ENCODE measurements around the gene PTPRCAP.
A peak's percentile ranks its signal among the peaks of the same experiment; 100 is the strongest.
"Not testable (repeated sequence)": the region's sequence is repeated elsewhere in the genome, so short reads cannot be mapped to it uniquely, and the experiment has no call there.

Gene PTPRCAP

DNA sequence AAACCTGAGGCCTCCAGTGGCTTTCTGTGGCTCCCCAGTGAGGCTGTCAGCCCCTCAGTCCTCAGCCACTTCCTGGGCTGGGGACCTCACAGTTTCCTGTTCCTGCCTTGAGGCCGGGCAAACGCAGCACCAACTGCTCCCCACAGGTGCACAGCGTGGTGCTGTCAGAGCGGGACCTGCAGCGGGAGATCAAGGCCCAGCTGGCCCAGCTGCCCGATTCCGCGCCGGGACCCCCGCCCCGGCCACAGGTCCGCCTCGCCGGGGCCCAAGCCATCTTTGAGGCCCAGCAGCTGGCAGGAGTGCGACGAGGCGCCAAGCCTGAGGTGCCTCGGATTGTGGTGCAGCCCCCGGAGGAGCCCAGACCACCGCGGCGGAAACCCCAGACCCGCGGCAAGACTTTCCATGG lies 28.2 kb downstream of the PTPRCAP start:
- no peak for DNase-seq (ENCODE audit: low read depth)

- no peak for DNase-seq (ENCODE audit: low read depth)
These were observed 28.9 kb downstream of the PTPRCAP start for GRCh38 chr11:67408437-67409200.

DNA sequence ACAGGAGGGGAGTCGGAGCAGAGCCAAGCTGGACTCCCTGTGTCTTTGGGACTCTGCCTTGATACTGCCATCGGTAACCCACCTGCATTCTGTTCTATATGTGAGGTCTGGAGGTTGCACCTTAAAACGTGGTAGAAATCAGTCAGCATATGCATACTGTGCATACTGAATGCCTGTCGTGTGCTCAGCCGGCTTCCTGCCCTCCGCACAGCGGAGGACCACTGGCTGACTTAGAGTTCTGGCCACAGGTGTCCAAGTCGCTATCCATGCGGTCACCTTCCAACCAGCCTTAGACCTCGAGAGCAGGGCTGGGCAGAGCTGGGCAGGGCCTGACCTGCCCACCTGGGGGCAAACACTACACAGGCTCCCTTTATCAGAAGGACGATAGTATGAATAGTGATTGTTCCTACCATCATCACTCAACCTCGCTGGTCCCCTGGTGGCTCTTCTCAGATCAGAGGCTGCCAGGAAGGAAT lies 29.8 kb downstream of the PTPRCAP start:
- DNase-seq (ENCODE audit: low read depth) = no peak

- no peak for DNase-seq (ENCODE audit: low read depth)
These were observed 30.4 kb downstream of the PTPRCAP start for GRCh38 chr11:67406969-67407687.

DNA sequence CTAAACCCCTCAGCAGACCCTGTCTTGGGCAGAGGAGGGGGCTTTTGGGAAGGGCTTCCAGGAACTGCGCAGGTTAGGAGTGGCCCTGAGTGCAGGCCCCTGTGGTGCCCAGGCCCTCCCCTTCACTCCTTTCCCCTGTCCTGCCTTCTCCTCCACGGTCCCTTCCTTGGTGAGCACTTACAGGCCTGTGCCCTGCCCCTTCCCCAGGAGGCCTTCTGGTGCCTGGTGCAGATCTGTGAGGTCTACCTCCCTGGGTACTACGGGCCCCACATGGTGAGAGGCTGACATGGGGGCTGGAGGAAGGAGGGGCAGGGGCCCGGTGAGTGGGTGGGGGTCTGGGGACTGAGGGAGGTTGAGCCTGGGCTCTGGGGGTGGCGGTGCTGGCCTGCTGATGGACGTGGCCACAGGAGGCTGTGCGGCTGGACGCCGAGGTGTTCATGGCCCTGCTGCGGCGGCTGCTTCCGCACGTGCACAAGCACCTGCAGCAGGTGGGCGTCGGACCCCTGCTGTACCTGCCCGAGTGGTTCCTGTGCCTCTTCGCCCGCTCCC lies 31.0 kb downstream of the PTPRCAP start:
- DNase-seq (ENCODE audit: low read depth) = no peak

GRCh38 chr11:67405688-67406339 lies 31.7 kb downstream of the PTPRCAP start:
- no peak for DNase-seq (ENCODE audit: low read depth)

GRCh38 chr11:67405196-67405567 lies 32.3 kb downstream of the PTPRCAP start:
- DNase-seq (ENCODE audit: low read depth) = no peak

DNA sequence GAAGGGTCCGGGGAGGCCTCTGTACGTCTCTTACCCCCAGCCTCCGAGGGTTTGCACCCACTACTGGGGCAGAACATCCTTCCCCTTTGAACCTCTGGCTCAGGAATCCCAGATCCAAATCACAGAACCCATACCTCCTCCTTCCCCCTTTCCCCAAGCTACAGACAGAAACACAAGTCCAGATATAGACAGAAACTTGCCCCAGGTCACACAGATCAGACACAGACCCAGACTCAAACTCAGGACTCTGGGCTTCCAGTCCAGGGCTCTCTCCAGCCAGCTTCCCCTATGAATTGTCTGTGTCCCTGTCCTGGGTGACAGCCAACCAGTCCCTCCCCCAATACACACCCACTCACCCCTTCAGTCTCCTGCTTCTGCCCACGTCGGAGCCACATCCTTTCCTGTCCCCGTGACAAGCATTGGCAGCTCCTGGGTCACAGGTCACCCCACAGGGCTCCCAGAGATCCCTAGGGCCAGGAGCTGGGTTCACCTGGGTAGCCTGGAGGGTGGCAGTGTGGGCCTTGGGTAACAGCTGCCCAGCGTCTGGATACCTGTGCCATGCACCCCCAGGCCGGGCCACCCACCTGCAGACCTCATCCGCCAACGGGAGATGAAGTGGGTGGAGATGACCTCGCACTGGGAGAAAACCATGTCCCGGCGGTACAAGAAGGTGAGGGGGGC lies 32.8 kb downstream of the PTPRCAP start:
- DNase-seq (ENCODE audit: low read depth) = no peak

DNA sequence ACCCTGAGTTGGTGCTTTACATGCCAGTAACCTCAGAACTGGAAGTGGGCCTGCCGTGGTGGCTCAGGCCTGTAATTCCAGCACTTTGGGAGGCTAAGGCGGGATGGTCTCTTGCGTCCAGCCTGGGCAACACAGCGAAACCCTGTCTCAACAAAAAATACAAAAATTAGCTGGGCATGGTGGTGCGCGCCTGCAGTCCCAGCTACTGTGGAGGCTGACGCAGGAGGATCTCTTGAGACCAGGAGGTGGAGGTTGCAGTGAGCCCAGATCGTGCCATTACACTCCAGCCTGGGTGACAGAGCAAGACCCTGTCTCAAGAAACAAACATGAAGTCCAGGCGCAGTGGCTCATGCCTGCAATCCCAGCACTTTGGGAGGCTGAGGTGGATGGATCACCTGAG lies 34.4 kb downstream of the PTPRCAP start:
- not testable (repeated sequence) for DNase-seq (ENCODE audit: low read depth)

DNA sequence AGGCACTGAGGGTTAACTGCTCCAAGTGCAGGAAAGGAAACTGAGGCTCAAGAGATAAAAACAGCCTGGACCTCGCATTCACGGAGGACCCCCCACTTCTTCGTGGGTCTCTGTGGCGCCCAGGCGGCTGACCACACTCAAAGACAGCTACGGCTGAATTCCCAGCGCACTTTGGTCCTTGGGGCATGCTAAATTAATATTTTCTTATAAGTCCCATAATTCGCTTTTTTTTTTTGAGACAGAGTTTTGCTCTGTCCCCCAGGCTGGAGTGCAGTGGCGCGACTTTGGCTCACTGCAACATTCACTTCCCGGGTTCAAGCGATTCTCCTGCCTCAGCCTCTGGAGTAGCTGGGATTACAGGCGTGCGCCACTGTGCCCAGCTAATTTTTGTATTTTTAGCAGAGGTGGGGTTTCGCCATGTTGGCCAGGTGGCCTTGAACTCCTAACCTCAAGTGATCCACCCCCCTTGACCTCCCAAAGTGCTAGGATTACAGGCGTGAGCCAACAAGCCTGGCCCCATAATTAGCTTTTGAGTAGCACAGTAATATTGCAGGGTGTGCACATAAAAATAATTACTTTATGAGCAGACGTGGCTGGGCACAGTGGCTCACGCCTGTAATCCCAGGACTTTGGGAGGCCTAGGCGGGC lies 35.2 kb downstream of the PTPRCAP start:
- not testable (repeated sequence) for DNase-seq (ENCODE audit: low read depth)

- DNase-seq (ENCODE audit: low read depth) = peak; percentile 72
These were observed 35.8 kb downstream of the PTPRCAP start, which contains the start of gene PPP1CA for GRCh38 chr11:67401495-67402191. PPP1CA (minus strand) TSS chr11:67401858; CDS start chr11:67401782, 76 bp downstream.

GRCh38 chr11:67400942-67401494 lies 36.5 kb downstream of the PTPRCAP start:
- no peak for DNase-seq (ENCODE audit: low read depth)

GRCh38 chr11:67400251-67400941 lies 37.1 kb downstream of the PTPRCAP start:
- no peak for DNase-seq (ENCODE audit: low read depth)

DNA sequence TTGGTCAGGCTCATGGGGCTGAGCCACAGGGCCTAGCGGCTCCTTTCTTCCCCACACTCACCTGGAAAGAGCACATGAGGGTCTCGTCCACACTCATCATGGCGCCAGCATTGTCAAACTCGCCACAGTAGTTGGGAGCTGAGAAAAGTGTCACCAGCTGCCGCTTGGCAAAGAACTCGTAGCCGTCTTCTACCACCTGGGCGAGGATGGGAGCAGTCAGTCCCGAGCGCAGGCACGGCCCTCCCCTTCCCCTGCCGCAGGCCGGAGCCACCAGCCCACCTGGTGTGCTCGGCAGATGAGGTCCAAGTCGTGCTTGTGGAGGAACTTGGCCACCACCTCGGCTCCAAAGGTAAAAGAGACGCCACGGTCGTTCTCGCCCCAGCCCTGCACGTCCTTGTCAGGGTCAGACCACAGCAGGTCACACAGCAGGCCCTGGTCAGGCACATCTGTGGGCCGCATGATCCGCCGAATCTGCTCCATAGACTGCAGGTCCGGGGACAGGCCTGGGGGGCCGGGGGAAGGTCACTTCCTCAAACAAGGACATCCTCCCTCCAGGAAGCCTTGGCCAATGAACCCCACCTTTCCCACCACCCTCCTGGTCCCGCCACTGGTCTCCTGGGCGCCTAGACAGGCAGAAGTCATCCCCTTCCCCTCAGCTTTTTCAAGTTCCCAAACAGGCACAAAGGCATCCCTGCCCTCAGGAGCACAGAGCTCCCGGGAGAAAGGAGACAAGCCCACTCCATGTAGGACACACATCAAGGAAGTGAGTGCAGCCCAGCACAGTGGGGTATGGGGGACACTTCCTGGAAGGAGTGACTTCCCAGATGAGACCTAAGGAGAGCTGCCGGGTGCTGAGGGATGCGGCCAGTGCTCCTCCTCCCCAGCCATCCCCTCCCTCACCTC lies 38.6 kb downstream of the PTPRCAP start:
- no peak for DNase-seq (ENCODE audit: low read depth)

- no peak for DNase-seq (ENCODE audit: low read depth)
These were observed 39.4 kb downstream of the PTPRCAP start for GRCh38 chr11:67397986-67398660.

DNA sequence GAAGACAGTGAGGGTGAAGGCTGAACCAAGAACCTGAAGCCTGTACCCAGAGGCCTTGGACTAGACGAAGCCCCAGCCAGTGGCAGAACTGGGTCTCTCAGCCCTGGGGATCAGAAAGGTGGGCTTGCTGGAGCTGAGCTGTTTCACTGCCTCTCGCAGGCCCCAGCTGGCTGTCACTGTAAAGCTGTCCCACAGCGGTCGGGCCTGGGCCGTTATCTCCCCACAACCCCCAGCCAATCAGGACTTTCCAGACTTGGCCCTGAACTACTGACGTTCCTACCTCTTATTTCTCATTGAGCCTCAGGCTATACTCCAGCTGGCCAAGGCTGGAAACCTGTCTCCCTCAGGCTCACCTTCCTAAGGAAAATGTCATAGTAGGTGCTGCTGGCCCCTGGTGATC lies 39.9 kb downstream of the PTPRCAP start:
- no peak for DNase-seq (ENCODE audit: low read depth)

DNA sequence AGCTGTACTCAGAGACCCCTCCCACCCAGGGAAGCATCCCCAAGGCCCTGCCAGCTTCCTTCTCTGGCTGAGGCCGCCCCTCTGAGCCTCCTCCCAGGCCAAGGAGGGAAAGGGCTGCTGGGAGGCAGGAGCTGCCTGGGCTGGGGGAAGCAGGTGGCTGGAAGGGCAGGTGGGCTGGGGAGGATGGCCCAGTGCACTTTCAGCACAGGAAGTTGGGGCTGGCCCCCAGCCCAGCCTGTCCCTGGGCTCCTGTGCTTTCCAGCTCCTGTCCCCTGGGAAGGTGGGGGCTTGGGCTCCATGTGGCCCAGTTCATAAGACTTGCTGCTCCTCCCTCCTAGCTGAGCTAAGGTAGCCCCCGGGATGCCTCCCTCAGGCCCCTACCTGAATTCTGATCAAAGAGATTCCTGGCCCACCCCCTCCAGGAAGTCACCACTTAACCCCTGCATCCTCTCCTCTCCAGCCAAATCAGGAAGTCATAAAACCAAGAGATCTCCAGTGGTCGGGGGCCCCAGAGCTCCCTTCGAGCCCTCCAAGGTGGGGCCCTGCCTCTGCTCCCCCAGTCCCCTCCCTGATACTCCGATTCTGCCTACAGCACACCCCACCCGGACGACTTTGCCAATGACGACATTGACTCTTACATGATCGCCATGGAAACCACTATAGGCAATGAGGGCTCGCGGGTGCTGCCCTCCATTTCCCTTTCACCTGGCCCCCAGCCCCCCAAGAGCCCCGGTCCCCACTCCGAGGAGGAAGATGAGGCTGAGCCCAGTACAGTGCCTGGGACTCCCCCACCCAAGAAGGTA lies 40.7 kb downstream of the PTPRCAP start:
- no peak for DNase-seq (ENCODE audit: low read depth)

- no peak for DNase-seq (ENCODE audit: low read depth)
These were observed 41.3 kb downstream of the PTPRCAP start for GRCh38 chr11:67396259-67396581.
